Panc1 (cell line): ENCODE results near the gene UGDH. TPM values are rescaled to one million over a fixed set of nuclear protein-coding genes. Genes with fewer than 3 reads are reported as not detected.
A peak's percentile ranks its signal among the peaks of the same experiment; 100 is the strongest.

Experiments used
- ATAC-seq: fragments of 200-7000 bp; cut with Tn5 transposase; 2 replicates; pipeline ENCODE4 v1.9.1; 2020; ENCODE audit warnings: mild to moderate bottlenecking, moderate library complexity
- BruUV-seq: library from RNA; stranded (reverse); fragments of 400-500 nt; replicated peaks from 2 replicates; lab custom pipeline; 2021; lab: Mats Ljungman, UMichigan
- CTCF ChIA-PET: fragments of 300-600 bp; sonication (Branson Sonifier 250); formaldehyde crosslinking; loops from one replicate; lab custom pipeline; 2022; ENCODE audit warnings: antibody characterized with exemption; lab: Charles Lee
- POLR2A ChIA-PET: fragments of 300-600 bp; sonication (Branson Sonifier 250); formaldehyde crosslinking; loops from one replicate; lab custom pipeline; 2022; ENCODE audit warnings: antibody characterized with exemption; lab: Charles Lee
- DNase-seq: peaks from one replicate; pipeline ENCODE4 v3.0.0-alpha.2; 2010; ENCODE audit warnings: low read depth, low spot score
- H3K27ac ChIP-seq: 2 replicates; pipeline ENCODE4 v1.5.1; 2011; ENCODE audit warnings: mild to moderate bottlenecking, low read length, inconsistent platforms
- H3K27me3 ChIP-seq: fragments of 200-500 bp; sonication (Bioruptor generic); 2 replicates; pipeline ENCODE4 v1.6.0; 2014; ENCODE audit warnings: low read length, inconsistent platforms; ENCODE audit not compliant: control insufficient read depth, insufficient read depth
- H3K36me3 ChIP-seq: fragments of 200-500 bp; sonication (Bioruptor generic); 2 replicates; pipeline ENCODE4 v1.5.1; 2014; ENCODE audit warnings: inconsistent platforms, mild to moderate bottlenecking, low read length, moderate library complexity; ENCODE audit not compliant: control insufficient read depth, insufficient read depth
- H3K4me1 ChIP-seq: 2 replicates; pipeline ENCODE4 v1.5.1; 2011; ENCODE audit warnings: inconsistent platforms, mild to moderate bottlenecking, low read length, moderate library complexity; ENCODE audit not compliant: control insufficient read depth, insufficient read depth
- H3K4me3 ChIP-seq, 2 experiments: 2 replicates each; pipeline ENCODE4 v1.5.1; 2011 to 2012; ENCODE audit warnings: low read depth in 2 of 2, low read length in 2 of 2, mild to moderate bottlenecking in 2 of 2, inconsistent platforms in 1 of 2, moderate library complexity in 1 of 2
- H3K9me3 ChIP-seq: fragments of 200-500 bp; sonication (Bioruptor generic); 2 replicates; pipeline ENCODE4 v1.5.1; 2014; ENCODE audit warnings: low read depth, mild to moderate bottlenecking, inconsistent platforms, low read length, moderate library complexity; ENCODE audit not compliant: control insufficient read depth, insufficient read depth
- CTCF ChIP-seq: fragments of 450-650 bp; IDR thresholded peaks from 2 replicates; pipeline ENCODE4 v1.5.1; 2017; ENCODE audit warnings: mild to moderate bottlenecking
- POLR2AphosphoS5 ChIP-seq: IDR thresholded peaks from 2 replicates; pipeline ENCODE4 v1.6.1; 2012; ENCODE audit warnings: mild to moderate bottlenecking, low read depth, low read length, moderate library complexity
- REST ChIP-seq, 2 experiments: IDR thresholded peaks; 2 replicates each; pipeline ENCODE4 v1.6.1; 2011 to 2012; ENCODE audit warnings: low read depth in 2 of 2, control low read depth in 1 of 2, low read length in 1 of 2, mild to moderate bottlenecking in 1 of 2, moderate library complexity in 1 of 2; ENCODE audit not compliant: insufficient read depth in 1 of 2
- SIN3A ChIP-seq: IDR thresholded peaks from 2 replicates; pipeline ENCODE4 v1.6.1; 2012; ENCODE audit warnings: low read depth, mild to moderate bottlenecking, low read length, moderate library complexity, borderline replicate concordance; ENCODE audit not compliant: insufficient read depth
- TCF7L2 ChIP-seq: IDR thresholded peaks from 2 replicates; pipeline ENCODE4 v1.6.1; 2011; ENCODE audit warnings: mild to moderate bottlenecking, low read depth, low read length, inconsistent platforms
- in situ Hi-C: cut with HindIII; loops from 2 replicates; pipeline ENCODE4 v1.10.0; 2016; ENCODE audit warnings: low sequenced_read_pairs, low pct_unique_long_range_greater_than_20kb
- intact Hi-C: fragments of 100-400 bp; cut with micrococcal nuclease; formaldehyde crosslinking; loops from one replicate; pipeline ENCODE4 v1.10.0; 2022; ENCODE audit not compliant: unreplicated experiment
- total RNA-seq: library from RNA; stranded (reverse); gene quantifications from one replicate; pipeline ENCODE4 v1.2.1, GENCODE V29; 2021; ENCODE audit not compliant: unreplicated experiment

The UGDH gene
- total RNA-seq, 1 experiment from 2014 or later: 373 TPM

- ChIA-PET CTCF (interaction anchor here (1.7 kb wide), 1 partner anchor 100 kb away, joined by 3 read pairs; no protein-coding TSS in a partner anchor), POLR2A (no interaction called here)
- no peak for ATAC-seq
- no peak overlapping the region for H3K4me3 ChIP-seq
- BruUV-seq: no TSS peak
- intact Hi-C loops: no loop called here
- TF ChIP-seq CTCF (no peak), TCF7L2 (no peak), REST (IDR thresholded peaks at IDR 0.05; ENCODE audit: insufficient read depth in 1 of 2, low read depth in 2 of 2, low read length in 1 of 2) (no peak), SIN3A (no peak), POLR2AphosphoS5 (no peak)
- no peaks in the 10 kb centered on the region for H3K27me3 ChIP-seq
- no peaks in the 10 kb centered on the region for H3K4me1 ChIP-seq
- no peak for DNase-seq
- H3K27ac ChIP-seq: peak overlapping the region; percentile 7; the same call in 1 of the 2 replicates
- in situ Hi-C loops: no loop called here
- no peaks in the 10 kb centered on the region for H3K36me3 ChIP-seq
- H3K9me3 ChIP-seq: no peaks in the 10 kb centered on the region
These were observed 42.0 kb upstream of the UGDH start for GRCh38 chr4:39569209-39569608.

- ChIA-PET CTCF (interaction anchor here (1.7 kb wide), 1 partner anchor 99 kb away, joined by 3 read pairs; no protein-coding TSS in a partner anchor), POLR2A (no interaction called here)
- intact Hi-C loops (no loop called here), in situ Hi-C loops (no loop called here)
- no peak for ATAC-seq
- Histone ChIP-seq H3K9me3 (no peaks in the 10 kb centered on the region), H3K27me3 (no peaks in the 10 kb centered on the region), H3K4me3 (no peak overlapping the region), H3K4me1 (no peaks in the 10 kb centered on the region), H3K27ac (peak overlapping the region; percentile 7; the same call in 1 of the 2 replicates), H3K36me3 (no peaks in the 10 kb centered on the region)
- no TSS peak for BruUV-seq
- no peak for TF ChIP-seq POLR2AphosphoS5
- TF ChIP-seq SIN3A: no peak
- TF ChIP-seq REST (IDR thresholded peaks at IDR 0.05; ENCODE audit: insufficient read depth in 1 of 2, low read depth in 2 of 2, low read length in 1 of 2): no peak
- no peak for TF ChIP-seq CTCF
- TF ChIP-seq TCF7L2: no peak
- DNase-seq: no peak
These were observed 41.6 kb upstream of the UGDH start for GRCh38 chr4:39568805-39569204.
